Ammon's horn (tissue), 1 donor: ENCODE measurements around the gene TLCD4.

ENCODE experiments used
- DNase-seq: peaks from one replicate; pipeline ENCODE4 v3.0.0-alpha.2; 2016; ENCODE audit warnings: low spot score

TLCD4 gene

DNA sequence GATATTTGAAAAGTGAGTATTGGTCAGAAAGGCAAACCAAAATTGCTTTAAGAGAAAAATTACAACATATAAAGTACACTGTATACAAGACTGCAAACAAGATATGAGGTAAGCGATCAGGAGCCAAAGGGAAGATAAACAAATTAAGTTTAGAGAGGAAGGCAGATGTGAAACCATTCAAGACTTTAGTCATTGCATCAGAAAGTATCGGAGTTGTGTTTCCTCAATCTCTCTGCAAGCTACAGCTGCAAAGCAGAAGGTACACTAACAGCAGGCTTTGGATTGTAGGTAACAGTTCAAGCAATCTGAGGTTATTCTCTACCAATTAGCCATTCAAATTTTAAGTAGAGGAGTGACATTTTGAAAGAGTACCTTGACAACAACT, 21.3 kb upstream of the TLCD4 start:
- no peak for DNase-seq

DNA sequence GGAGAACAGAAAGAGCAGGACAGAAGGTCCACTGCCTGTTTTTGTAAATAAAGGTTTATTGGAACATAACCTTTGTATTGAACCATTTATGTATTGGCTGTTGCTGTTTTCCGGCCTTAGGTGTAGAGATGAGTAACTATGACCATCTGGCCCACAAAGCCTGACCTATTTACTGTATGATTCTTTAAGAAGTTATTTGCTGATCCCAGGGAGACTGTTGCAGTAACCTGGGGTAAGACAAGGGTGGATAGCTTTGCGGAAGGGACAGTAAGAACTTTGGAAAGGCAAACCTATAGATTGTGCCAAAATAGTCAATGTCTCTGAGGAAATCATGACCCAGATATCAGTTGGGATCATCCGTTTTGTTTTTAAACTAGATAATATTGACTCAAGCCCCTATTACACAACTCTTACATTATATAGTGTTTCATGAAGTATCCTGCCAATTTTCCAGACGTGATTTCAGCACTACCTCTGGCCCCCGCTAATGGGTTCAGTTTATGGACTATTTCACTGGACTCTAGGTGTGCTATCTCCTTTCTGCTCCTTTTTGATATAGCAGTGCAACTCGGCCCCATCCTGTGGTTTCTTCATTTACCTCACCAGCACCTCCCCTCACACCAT, 20.8 kb upstream of the TLCD4 start:
- DNase-seq = no peak

DNA sequence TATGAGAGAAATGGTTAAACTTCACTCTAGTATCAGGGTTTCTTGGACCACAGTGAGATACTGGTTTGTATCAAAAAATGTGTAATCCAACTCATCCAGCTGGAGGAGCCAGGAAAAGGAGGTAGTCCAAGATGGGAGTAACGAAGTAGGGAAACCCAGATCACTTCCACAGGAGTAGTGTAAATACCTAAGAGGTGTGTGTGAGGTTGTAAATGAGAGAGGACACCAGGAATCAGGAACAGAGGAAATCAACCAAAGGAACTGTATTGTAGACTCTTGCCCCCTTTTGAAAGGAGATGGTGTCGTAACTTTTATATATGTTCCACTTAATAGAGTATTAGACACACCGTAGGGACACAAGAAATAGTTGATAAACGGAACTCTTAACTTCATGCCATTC, 19.7 kb upstream of the TLCD4 start:
- no peak for DNase-seq

DNA sequence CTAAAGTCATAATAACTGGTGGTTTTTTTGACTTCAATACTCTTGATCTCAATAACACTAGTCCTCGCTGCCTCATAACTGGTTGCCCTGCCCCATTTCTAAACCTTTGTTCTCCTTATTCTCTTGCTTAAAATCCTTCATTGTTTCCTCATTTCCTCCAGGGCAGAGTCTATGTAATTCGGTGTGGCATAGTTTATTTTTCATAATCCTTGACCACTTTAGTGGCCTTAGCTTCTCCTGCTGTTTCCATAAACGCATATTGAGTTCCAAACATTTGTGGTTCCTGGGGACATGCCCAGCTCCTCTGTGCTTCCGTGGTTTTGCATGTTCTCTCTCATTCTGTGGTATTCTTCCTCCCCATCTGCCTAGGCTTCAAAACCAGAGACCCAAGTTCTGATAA, 19.0 kb upstream of the TLCD4 start:
- no peak for DNase-seq

DNA sequence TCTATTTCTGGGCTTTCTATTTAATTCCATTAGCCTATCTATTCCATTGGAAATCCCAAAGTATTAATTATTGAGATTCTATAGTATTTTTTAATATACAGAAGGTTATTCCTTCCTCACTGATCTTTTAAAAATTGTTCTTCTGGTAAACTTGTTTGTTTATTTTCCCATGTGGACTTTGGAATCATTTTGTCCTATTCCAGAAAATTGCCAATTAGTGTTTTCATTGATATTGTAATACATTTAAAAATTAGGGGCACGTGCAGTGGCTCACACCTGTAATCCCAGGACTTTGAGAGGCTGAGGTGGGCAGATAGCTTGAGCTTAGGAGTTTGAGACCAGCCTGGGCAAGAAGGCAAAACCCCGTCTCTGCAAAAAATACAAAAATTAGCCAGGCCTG, 8.4 kb upstream of the TLCD4 start:
- DNase-seq = no peak

DNA sequence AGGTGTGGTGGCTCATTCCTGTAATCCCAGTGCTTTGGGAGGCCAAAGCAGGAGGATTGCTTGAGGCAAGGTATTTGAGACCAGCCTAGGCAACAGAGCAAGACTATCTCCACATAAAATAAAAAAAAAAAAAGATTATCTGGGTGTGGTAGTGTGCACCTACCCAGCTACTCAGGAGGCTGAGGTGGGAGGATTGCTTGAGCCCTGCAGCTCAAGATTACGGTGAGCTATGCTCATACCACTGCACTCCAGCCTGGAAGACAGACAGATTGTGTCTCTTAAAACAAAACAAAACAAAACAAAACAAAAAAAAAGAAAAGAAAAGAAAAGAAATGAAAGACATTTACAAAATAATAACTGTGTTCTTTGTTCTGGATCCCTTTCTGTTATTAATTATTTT, 6.1 kb upstream of the TLCD4 start:
- no peak for DNase-seq

DNA sequence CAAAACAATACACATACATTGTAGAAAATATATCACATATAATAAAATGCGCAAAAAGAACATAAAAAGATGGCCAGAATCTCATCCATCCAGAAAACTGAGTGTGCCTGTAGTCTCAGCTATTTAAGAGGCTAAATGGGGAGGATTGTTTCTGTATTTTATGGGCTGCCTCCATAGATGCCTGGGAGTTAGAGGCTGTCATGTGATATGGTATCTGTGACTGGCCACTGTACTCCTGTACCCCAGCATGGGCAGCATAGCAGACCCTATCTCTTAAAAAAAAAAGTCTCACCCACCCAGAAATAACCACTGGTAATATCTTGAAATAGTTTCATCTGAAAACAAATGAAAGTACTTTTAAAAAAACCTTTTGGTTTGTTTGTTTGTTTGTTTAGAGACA, 3.5 kb upstream of the TLCD4 start:
- no peak for DNase-seq

DNA sequence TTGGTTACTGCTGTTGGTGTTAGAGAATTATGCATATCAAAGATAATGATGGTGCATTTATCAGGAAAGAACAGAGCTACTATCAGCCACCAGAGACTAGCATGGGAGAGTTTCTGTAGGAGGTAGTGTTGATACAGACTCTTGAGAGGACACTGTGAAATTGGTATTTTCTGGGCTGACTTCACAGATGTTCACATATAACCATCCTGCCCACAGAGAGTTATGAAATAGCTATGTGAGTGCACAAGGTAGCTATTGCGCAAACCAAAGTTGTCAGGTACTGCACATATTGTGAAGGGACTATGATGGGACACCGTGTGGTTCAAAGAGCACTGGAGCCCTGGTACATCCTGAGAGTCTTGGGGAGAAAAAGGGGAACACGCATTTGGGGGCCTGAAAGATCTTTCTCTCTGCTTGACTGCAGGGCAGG, 1.4 kb upstream of the TLCD4 start:
- DNase-seq = no peak

DNA sequence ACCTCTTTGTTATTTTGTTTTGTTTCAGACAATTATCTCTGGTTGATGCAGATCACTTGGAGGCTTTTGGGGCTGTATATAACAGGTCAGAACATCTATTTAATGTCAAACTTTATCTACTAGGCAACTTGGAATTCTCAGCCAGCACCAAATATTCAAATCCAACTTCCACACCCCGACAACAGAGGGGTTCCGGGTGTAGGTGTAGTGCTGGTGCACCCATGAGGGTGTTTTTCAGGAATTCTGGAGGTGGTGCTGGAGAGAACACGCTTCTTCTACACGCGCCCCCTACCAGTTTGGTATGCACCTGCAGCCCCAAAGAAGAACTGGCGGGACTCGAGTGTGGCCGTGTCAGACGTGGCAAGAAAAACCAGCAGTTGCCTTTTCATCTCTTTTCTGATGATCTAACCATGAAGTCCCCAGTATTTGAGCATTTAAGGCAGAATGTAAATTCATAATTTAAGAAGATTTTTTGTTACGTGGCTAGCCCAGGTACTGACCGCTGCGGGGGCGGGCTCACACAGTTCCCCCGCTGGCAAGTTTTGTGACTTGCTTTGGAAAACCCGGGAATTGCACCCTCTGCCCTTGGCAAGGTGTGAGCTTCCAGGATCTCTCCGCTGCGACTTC, 462 bp upstream of the TLCD4 start:
- DNase-seq = peak; percentile 71

DNA sequence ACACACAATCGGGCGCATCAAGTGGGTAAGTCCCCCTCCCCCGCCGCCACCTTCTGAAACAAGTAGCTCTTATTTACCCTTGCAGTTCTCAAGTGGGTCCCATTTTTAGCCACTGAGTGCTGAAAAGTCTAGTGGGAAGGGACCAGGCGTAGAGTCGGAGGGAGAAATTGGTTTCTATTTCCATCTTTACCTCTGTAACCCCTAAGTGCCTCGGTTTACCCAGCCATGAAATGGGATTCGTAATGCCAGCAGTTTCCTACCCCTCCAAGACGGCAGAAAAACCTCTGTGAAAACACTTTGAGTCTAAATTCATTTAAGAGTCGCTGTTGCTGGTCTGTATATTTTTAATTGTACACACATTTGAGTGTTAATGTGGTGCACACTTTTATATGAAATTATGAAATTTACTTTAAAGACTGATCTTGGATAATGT, 928 bp downstream of the TLCD4 start:
- no peak for DNase-seq

DNA sequence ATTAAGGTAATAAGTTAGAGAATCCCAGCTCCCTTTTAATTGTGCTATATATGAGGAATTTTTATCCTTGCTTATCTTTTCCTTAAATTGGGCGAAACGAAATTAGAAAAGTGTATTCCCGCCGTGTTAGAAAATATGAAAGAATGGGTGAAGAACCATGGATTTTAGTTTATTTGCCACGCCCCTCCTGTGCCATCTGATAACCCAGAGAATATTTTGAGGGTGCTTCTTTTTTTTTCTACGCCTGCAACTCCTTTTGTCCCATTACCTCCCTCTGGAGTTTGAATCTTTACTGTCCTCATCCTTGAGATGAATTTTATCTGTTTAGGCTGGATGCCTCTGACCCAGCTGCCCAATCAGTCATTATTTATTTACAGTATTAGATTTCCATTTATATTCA, 1.6 kb downstream of the TLCD4 start:
- DNase-seq = no peak

DNA sequence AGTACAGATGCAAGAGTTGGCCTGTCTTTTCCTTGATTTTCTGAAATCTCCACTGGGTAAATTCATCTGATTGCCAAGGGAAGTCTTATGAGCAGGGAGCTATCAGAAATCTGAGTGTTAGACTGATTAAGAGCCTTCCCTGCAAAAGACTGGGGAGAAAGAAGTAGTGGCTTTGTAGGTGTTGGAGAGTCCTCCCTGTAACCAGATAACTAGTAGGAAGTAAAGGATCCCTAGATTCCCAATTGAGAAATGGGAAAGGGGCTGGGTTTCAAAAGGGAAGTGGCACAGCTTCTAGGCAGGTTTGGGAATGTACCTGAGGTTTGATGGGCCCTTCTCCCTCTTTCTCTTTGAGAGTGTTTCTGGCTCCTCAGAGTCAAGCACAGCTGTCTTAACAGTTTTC, 2.1 kb downstream of the TLCD4 start:
- DNase-seq = no peak

DNA sequence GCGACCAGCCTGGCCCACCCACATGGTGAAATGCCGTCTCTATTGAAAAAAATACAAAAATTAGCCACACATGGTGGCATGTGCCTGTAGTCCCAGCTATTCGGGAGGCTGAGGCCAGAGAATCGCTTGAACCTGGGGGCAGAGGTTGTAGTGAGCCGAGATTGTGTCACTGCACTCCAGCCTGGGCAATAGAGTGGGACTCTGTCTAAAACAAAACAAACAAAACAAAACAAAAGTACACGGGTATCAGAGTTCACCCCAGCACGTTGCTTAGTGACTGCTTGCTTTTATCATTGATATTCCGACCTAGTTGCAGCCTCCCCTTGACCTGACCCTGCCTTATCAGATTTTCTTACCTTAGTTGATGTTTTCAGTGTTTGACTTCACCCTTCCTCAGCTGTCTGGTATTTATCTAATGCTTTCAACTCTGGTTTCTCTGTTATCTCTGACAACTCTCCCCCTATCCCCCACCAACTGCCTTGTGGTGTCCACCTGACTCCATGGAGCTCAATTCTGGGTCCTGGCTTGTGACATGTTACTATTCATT, 5.1 kb downstream of the TLCD4 start:
- no peak for DNase-seq

DNA sequence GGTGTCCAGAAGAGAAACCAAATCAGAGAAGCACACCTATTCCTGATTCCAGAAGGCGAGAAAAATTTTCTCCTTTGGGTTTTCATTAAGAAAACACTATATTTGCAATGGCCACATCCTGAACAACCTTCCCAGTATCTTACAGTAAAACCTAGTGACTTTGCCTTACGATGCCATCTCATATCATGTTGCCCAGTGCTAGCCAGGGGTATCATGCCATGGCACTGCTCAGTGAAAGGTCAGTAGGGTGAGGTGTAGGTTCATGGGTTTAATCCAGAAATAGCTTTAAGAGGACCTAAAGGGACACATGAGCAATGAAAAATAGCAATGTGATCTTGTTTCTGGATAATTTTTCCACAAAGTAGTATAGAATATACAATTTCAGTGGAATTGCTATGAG, 7.2 kb downstream of the TLCD4 start:
- DNase-seq = no peak

DNA sequence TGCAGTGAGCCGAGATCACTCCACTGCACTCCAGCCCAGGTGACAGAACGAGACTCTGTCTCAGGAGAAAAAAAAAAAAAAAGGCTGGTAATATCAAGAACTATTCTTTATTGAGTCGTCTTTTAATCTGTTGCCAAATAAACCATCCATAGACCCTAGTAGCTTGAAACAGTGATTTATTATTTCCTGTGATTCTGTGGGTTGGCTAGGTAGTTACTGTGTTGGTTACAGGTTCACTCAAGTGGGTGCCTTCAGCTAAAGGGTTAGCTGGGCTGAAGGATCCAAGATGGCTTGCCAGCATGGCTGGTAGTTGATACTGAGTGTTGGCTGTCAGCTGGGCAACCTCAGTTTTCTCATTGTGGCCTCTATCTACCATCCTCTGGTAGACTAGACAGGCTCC, 9.2 kb downstream of the TLCD4 start:
- DNase-seq = no peak

DNA sequence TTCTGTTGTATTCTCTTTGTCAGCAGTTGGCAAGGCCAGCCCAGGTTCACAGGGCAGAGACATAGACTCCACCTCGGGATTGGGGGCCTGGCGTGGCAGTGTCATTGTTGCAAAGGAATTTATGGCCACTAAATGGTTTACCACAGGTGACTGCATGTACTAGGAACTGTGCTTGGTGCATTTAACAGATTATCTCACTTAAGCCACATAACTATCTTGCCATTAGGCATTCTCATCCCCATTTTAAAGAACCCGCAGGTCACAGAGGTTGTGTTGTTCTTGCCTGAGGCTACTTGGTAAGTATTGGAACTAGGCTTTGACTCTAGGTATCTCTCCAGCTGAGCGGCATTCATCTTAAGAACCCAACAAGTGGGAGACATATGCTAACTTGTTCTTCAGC, 9.7 kb downstream of the TLCD4 start:
- DNase-seq = no peak

DNA sequence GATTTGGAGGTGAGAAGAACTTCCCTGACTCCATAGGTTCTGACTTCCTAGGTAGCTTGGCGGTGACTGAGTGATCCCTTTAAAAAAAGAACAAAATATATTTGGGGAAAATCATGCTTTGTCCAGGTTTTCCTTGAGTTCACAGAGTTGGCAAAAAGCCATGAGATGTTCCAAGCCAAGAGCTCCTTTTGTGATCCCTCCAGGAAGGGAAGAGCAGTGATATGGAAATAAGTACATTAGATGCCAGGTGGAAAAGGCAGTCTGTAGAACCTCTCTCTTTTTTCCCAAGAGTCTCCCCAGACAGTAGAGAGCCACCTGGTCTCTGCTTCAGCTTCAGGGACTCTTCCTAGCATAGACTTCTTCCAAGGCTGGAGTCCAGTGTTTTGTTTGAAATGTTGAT, 10.2 kb downstream of the TLCD4 start:
- DNase-seq = no peak

DNA sequence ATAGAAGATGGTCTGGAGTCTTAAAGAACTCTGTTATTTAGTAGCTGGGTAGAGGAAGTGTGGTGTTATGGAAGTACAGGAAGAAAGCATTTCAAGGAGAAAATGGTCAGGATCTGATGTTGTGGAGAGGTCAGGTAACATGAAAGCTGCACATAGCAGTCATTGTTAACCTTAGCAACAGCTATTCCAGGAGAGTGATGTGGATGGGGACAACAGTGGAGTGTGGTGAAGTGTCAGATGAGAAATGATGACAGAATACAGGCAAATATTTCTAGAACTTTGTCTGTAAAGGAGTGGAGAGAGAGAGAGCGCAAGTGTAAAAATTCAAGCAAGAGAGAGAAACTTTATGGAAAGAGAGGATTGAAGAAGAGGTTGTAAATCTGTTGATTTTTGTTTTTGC, 15.6 kb downstream of the TLCD4 start:
- no peak for DNase-seq

DNA sequence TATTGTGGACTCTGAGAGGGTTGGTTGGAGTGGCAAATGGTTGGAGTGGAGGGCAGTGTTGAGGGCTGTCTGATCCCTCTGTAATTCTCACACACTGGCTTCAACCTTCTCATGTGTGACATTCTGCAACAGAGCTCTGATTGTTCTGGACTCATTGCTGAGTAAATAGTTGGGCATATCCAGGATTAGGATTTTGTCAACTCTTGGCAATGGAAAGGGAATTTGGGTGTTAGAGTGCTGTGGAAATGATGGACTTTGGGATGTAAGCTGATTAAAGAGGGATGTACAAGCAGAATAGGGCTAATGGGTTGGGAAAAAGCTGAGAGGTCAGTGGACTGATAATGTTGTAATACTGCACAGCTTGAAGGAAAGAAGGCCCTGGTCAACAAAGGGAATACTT, 16.5 kb downstream of the TLCD4 start:
- no peak for DNase-seq

DNA sequence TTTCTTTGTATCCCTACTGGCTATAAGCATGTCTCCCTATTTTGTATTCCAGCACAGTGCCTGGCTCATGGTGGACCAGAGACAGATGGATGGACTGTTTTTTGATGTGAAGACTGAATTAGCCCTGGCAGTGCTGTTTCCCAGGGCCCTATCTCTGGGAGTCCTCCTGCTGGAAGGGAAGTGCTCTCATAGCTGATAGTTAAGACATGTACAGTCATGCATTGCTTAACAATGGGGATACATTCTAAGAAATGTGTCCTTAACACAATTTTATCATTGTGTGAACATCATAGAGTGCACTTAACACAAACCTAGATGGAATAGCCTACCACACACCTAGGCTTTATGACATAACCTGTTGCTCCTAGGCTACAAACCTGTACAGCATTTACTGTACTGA, 21.1 kb downstream of the TLCD4 start:
- no peak for DNase-seq

DNA sequence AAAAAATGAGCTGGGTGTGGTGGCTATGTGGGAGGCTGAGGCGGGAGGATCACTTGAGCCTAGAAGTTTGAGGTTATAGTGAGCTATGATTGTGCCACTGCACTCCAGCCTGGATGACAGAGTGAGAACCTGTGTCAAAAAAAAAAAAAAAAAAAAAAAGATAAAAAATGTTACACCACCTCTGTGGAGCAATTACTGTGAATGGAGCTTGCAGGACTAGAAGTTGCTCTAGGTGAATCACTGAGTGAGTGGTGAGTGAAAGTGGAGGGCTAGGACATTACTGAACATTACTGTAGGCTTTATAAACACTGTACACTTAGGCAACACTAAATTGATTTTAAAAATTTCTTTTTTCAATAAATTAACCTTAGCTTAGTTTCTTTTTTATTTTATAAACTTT, 21.9 kb downstream of the TLCD4 start:
- no peak for DNase-seq

DNA sequence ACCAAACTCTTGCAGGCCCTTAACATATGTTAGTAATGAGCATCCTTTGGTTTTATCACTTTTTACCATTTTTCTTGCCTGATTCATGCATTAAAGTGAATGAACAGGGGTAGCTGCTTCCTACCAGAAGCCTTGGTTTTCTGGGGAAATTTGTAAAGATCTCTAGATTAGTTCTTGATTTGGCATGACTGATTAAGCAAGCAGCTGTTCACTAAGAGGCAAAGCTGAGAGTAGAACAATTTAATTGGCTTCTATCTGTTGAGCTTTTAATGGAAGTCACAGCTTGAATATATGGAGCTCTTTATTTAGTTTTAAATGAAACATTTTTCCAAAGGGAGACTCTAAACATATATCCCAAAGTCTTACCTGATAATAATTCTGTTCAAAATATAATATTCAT, 23.6 kb downstream of the TLCD4 start:
- DNase-seq = no peak

DNA sequence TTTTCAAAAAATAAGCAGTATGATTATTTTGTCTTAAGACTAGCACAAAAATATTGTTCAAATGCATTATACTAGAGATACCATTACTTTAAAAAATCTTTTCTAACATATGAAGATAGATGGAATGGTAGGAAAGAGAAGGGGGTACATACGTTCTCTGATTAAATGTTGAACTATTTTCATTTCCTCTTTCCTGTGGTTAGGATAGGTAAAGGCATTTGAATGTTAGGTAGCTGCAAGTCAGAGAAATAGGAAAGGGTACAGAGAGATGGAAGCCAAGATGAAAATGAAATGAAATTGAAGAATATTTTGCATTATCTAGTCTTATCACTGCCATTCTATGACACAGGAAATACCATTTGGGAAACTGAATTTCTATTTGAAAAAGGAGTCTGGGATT, 28.3 kb downstream of the TLCD4 start:
- no peak for DNase-seq

DNA sequence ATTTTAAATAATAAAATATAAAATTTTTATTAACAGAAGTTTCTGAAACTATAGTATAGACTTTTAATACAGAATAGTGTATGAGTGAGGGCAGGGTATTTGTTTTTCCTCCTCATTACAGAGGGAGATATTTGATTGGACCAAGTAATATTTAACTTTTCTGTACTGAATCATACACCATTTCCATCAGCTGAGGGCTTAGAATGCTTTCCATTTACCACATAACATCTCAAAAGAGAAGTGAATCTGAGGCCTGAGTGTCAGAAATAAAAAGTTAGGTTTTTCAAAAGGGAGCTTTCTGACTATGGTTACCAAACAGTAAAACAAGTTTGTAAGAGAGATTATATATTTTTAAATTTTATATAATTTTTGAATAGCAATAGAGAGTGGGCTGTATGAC, 29.5 kb downstream of the TLCD4 start:
- DNase-seq = no peak
